ENCODE data around the gene USP5. TPM values are rescaled to one million over a fixed set of nuclear protein-coding genes. Genes with fewer than 3 reads are reported as not detected.
"Not testable (repeated sequence)": the region's sequence is repeated elsewhere in the genome, so short reads cannot be mapped to it uniquely, and the experiment has no call there.

The USP5 gene
- polyA plus RNA-seq, 10 donors, result 46.9 to 67.1 (median 59.3) TPM

DNA sequence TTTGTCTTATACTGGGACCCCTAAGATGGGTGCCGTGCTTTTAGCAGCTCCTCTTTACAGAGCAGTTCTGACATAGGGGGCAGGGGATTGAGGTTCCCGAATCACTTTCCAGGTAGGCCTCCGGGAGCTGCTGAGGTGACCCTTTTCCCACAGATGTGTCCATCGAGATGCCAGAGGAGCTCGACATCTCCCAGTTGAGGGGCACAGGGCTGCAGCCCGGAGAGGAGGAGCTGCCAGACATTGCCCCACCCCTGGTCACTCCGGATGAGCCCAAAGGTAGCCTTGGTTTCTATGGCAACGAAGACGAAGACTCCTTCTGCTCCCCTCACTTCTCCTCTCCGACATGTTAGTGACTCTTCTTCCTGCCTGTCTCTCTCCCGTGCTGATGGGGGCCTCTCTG lies 11.1 kb downstream of the USP5 start:
- DNase-seq, result no peak

DNA sequence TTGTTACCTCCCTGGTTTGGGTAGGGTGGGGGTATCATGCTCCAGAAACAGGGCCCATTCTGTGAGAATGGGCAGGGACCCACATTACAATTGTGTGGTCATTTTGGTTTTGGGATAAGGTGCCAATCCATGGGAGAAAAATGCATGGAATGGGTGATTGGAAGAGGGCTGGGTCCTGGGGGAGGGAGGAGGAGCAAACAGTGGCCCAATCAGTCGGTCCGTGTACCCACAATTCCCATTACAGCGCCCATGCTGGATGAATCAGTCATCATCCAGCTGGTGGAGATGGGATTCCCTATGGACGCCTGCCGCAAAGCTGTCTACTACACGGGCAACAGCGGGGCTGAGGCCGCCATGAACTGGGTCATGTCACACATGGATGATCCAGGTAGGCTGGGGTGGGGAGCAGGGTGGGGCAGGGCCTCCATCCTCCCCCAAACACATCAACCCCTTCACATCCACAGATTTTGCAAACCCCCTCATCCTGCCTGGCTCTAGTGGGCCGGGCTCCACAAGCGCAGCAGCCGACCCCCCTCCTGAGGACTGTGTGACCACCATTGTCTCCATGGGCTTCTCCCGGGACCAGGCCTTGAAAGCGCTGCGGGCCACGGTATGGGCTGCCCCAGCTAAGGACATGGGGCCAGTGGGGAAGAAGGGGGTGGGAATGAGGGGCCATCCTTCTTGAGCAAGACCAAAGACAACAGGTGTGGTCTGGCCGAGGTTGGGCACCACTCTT lies 11.8 kb downstream of the USP5 start:
- DNase-seq, result no peak

DNA sequence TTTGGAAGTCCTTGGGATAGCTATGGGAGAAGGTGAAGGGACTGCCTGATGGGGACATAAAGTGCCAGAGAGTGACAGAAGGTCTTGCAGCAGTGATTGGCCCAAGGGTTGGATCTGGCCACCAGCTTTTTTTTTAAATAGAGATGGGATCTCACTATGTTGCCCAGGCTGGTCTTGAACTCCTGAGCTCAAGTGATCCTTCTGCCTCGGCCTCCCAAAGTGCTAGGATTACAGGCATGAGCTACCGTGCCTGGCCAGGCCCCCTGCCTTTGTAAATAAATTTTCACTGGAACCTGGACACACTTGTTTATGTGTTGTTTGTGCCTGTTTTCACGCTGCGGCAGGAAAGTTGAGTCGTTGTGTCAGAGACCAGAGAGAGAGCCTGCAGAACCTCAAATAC lies 13.4 kb downstream of the USP5 start:
- not testable (repeated sequence) for DNase-seq

DNA sequence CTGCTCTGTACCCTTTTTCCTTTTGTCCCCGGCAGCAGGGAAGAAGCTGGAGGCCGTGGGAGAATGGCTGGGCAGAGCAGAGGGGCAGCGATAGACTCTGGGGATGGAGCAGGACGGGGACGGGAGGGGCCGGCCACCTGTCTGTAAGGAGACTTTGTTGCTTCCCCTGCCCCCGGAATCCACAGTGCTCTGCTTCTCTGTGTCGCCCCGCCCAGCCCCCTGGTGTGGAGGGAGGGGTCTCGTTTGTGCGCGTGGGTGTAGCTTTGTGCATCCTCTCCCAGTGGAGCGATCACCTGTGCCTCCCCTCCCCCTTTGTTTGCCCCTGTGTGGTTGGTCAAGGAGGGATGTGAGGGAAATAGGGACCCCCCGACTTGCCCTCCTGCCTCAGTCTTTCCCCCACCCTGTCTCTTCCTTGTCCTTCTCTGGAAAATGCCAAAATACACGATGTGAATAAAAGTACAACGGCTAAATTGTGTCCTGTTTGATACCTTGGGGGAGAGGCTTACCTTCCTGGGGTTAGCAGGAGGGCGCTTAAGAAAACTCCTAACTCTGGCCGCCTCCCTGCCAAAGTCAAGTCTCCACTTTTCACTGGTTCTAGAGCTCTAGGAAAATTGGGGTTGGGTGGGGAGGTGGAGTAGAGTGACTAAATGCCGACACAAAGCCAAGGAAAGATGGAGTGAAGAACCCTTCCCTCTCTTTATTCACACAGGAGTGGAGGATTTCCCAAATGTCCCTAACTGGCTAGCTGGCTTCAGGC lies 14.4 kb downstream of the USP5 start:
- DNase-seq, result no peak

DNA sequence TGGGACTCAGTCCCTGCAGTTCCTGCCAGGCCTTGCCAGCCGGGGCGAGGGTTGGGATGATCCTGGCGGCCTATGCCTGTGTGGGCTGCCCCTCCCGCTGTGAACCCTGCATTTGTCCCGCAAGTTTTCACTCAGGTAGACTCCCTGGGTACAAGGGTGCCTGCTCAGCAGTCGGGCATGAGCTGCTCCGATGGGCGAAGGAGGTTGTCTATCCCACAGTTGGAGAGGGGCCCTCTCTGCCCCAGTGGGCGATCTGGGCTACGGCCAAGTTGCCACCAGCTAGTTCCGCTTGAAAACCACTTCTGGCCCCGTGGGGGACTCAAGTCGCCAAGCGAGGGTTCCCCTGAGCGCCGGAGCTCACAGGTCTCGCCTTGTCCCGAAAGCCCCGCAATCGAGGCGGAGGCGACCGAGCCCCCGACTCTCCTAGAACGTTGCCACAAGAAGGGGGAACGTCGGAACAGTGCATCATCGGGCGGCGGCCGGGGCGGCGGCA lies 15.0 kb downstream of the USP5 start:
- no peak for DNase-seq

DNA sequence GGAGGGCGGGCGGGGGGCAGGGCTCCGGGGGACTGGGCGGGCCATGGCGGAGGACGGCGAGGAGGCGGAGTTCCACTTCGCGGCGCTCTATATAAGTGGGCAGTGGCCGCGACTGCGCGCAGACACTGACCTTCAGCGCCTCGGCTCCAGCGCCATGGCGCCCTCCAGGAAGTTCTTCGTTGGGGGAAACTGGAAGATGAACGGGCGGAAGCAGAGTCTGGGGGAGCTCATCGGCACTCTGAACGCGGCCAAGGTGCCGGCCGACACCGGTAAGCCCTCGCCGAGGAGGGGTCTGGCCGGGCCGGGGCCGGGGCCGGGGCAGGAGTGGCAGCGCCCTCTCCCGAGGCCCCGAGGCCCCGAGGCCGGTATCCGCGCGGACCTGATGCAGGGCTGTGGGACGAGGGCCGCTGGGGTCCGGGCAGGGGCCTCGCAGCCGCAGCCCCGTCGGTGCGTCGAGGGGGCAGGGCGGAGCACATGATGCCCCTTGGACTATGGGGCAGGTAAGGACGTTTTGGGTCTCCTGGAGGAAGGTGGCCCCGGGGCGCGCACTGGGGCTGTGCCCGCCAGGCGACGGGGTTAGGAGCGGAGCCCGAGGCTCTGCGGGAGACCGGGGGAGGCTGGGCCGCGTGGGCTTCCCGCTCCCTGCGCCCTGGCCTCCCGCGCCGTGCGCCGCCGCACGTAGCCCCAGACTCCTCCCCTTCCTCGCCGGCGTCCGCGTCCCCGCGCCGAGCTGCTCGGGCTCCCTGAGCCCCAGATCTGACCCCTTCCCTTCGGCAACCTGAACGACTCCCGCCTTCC lies 15.7 kb downstream of the USP5 start, which contains the start of gene TPI1:
Gene TPI1, plus strand, starts transcription at position 119 of the 798 bp plus-strand sequence. Its CDS starts 36 bp downstream, at position 155.
- DNase-seq, result peak; percentile 79 to 93 (median 89)

DNA sequence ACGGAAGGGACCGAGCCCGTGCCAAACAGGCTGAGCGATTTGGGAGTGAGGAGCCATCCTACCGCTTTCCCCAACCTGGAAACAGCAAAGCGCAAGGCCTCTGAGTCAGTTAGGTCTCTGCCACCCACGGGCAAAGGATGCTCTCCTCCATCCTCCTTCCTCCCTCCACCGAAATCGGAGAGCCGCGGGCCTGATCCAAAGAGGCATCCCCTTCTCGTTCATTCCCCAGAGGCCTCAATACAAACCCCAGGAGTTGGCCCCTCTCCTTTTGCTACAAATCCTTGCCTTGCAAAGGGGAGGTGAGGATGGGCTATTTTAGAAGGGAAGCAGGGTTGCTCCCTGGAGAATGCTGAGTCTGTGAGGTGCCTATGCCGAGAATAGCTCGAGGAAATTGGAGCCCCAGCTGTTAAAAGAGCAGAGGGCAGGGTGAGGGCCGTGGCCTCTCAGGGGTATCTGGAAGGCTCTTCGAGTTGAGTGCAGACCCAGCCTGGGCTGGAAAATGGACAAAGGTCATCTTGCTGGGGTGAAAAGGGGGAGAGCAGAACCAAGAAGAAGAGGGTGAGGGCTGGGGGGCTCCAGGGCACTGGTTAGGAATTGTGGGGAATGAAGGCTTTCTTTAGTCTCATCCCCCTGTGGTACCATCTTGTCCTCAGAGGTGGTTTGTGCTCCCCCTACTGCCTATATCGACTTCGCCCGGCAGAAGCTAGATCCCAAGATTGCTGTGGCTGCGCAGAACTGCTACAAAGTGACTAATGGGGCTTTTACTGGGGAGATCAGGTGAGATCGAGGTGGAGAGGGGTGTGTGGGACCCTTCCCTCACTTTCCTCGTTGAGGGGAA lies 16.5 kb downstream of the USP5 start:
- peak in 2 of 3 donors; percentile 27 to 57 for DNase-seq

DNA sequence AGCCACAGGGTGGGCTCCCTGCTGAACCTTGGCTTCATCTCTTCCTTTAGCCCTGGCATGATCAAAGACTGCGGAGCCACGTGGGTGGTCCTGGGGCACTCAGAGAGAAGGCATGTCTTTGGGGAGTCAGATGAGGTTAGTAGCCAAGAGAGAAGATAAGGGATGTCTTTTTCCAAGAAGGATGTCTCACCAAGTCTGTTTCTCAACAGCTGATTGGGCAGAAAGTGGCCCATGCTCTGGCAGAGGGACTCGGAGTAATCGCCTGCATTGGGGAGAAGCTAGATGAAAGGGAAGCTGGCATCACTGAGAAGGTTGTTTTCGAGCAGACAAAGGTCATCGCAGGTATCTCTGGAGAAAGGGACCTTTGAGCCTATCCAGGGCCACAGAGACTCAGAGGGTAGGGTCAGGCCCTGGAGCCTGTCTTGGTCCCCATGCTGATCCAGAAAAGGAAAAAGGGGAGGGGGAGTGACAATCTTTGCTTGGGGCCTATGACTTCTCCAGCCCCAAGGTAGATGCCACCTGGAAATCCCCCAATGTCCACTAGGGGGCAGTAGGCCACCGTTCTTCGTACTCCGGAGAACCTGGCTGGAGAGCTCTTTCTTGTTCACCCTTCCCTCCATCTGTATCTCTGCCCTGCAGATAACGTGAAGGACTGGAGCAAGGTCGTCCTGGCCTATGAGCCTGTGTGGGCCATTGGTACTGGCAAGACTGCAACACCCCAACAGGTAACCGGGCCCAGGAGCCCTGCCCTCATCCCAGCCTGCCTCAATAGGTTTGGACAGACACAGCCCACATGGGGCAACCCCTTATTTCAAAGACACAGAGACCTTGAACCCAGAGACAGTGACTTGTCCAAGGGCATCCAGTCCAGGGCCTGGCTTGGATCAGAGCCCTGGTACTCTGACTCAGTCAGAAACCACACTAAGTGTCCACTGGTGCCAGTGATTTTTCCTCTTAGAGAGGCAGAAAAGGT lies 17.4 kb downstream of the USP5 start:
- peak in 2 of 3 donors; percentile 84 to 87 for DNase-seq

DNA sequence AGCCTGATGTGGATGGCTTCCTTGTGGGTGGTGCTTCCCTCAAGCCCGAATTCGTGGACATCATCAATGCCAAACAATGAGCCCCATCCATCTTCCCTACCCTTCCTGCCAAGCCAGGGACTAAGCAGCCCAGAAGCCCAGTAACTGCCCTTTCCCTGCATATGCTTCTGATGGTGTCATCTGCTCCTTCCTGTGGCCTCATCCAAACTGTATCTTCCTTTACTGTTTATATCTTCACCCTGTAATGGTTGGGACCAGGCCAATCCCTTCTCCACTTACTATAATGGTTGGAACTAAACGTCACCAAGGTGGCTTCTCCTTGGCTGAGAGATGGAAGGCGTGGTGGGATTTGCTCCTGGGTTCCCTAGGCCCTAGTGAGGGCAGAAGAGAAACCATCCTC lies 18.4 kb downstream of the USP5 start:
- DNase-seq, result not testable (repeated sequence)

DNA sequence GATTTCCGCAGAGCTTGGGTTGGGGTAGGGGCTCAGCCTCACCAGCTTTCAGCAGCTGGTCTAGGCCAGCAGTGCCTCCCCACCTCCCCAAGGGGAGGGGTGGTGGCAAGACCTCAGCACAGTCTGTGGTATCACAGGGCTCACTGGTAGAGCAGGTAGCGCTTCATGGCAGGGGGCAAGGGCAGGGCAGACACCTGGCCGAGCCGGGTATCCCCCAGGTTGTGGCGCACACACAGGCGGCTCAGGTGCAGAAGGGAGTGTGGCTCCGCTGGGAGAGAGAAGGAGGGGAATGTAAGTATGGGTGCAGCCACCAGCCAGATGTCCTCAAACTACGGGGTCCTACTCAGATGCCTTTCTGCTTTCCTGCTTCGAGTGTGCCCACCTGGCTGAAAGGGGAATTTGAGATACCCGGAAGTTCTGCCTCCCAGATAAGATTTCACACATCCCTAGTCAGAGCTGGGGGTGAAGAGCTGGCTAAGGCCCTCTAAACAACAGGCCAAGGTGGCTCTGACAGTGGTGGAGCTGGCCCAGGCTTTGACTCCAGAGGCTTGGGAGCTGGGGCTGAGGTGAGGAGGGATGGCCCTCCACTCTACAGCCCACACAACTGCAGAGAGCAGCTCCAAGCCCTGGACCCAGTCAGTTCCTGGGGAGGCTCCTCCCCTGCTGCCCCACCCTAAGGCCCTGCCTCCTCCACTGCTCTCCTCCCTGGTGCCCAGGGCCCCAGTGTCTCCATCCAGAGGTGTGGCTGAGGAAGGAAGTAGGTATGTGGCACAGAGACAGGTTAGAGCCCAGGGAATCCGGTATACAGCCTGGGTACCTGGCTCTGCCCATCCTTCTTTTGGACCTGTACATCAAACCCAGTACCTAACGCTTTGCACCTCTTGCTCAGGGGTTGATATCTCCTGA lies 19.4 kb downstream of the USP5 start:
- no peak for DNase-seq

DNA sequence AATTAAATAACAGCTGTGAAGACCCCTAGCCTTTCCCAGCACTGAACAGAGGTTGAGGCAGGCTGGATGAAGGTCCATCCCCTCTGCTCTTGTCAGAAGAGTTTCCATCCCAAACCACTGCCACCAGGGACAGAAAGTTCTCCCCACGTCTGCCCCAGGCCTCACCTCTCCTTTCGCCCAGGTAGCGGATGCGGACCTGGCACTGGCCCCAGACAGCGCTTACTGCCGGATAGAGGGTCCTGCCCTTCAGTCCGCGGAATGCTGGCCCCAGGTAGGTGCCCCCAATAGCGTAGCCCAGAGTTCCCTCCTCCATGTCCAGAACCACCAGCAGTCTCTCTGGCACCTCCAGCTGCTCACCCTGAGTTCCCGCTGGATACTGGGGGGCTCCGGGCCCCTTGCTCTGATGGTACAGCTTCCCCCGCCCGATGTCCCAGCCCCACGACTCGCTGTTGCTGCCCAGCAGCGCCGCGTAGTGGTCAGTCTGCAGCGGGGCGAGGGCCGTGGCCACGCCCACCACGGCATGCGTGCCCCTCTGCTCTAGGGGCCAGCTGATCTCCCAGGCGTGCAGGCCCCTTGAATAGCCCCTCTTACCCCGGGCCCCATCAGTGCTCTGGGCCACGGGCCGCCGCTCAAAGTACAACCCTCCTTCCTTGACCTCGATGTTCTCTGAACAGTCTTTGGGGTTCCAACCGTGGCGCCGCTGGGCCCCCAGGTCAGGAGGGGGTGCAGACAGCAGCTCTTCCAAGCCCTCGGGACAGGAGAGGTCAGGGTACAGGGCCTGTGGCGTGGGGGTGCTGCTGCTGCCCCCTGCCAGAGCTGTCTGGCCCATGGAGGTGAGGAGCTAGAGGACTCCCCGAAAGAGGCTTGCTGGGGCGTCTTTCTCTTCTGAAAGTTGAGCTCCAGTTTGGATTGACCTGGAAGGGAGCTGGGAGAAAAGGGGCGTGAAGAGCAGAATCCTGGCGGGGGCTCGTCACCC lies 20.4 kb downstream of the USP5 start:
- peak; percentile 84 to 94 (median 90) for DNase-seq

DNA sequence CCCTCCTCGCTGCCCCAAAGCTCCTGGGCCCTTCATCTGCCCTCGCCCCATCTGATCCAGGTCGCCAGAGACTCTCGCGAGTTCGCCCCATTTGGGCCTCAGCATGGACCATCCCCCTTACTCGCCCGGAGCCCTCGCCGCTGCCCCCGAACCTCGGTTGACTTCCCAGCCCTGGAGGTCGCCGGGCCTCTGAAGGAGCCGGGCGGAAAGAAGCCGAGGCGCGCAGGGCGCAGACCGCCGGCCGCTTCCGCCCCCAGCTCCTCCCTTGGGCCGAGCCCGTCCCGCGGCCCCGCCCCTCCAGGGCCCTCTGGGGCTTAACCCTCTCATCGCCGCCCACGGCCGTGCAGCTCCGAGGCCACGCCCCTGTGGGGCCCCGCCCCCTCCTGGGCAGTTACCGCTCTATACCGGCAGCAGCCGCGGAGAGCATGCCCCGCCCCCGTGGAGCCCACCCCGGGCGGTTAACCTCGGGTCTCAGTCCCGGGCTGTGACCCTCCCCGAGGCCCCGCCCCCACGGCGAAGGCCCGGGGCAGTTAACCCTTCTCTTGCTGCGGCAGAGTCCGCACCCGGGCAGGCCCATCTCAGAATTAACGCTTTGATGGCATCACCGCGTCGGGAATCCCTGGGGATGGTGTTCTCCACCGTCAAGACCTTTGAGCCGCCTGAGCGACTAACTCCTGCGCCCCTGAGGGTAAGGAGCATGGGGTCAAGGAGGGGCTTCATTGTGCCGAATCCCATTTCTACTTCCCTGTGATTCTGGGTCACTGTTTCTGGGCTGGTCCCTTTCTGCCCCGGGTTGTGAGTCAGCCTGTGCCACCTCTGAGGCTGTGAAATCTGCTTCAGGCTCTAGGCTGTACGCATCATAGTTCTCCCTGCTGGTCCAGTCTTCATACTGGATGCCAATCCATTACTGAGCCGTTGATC lies 21.4 kb downstream of the USP5 start, which contains the start of gene SPSB2:
Gene SPSB2, minus strand, starts transcription at position 210 of the 921 bp plus-strand sequence. CDS start 402 bp downstream, outside the sequence.
- DNase-seq, result peak; percentile 93 to 98 (median 97)

DNA sequence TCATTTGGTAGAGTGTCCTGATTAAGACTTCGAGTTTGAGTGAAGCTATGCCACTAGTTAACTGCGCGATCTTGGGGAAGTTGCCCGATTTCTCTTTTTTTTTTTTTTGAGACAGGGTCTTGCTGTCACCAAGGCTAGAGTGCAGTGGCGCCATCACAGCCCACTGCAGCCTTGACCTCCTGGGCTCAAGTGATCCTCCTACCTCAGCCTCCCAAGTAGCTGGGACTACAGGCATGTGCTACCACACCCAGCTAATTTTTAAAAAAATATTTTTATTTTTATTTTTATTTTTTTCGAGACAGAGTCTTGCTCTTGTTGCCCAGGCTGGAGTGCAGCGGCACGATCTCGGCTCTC lies 22.0 kb downstream of the USP5 start:
- DNase-seq, result not testable (repeated sequence)

DNA sequence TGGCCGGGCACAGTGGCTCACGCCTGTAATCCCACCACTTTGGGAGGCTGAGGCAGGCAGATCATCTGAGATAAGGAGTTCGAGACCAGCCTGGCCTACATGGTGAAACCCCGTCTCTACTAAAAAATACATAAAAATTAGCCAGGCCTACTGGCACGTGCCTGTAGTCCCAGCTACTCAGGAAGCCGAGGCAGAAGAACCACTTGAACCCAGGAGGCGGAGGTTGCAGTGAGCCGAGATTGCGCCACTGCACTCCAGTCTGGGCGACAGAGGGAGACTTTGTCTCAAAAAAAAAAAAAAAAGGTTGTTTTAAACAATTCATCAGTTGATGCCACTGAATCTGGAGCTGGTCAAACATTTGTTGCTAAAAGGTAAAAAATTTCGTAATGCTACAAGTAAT lies 27.9 kb downstream of the USP5 start:
- not testable (repeated sequence) for DNase-seq

DNA sequence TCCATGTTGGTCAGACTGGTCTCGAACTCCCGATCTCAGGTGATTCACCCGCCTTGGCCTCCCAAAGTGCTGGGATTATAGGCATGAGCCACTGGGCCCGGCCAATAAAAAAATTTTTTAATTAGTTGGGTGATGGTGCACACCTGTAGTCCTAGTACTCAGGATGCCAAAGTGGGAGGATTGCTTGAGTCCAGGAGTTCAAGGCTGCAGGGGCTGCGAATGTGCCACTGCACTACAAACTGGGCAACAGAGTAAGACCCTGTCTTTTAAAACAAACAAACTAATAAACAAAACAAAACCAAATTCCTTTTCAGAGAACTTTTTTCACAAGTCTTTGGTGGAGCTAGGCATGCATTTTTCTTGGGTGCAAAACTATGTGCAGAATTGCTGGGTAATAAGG lies 31.3 kb downstream of the USP5 start:
- DNase-seq, result no peak

DNA sequence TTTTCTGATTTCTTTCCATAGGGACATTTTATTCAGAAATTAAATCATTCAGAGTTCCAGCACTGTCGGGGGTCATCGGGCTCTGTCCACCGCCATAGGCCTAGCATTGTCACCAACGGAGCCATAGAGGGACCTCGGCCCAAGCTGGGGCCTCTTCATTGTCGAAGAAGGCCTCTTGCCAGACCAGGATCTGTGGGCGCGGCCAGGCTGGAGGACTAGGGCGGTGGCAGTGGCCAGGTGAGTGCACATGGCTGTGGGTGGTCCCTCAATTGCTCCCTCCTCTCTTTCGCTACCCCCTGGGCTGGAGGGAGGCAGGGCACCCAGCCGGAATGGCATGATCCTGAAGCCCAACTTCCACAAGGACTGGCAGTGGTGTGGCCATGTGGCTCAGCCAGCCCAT lies 31.7 kb downstream of the USP5 start:
- no peak for DNase-seq

Data from muscle of back (tissue), 11 donors.